GM18507 (cell line): Measurements from ENCODE around the gene MSANTD2.

Source experiments
- DNase-seq: peaks from one replicate; pipeline ENCODE4 v3.0.0; 2011; ENCODE audit warnings: low read depth; ENCODE audit not compliant: insufficient read length; ENCODE audit errors: extremely low spot score
- FAIRE-seq: peaks from 2 replicates; lab custom pipeline; 2011; peaks lifted over from hg19 to GRCh38; lab: Jason Lieb, UNC

Gene MSANTD2

DNA sequence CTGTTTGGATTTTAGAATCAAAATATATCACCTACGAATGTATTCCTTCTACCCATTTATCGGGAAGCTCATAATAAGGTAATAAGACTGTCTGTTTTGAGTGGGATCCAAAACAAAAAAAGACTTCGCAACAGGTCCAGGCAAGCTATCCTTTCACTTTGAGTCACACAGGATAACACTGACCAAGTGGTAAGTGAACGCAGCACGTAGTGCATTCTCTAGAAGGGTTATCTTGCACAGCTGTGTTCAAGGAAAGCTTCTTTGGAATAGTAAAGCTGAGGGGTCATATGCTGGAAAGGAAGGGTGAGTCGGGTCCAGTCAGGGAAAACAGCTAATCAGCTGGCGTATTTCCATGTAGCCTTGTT, 82.8 kb downstream of the MSANTD2 start:
- FAIRE-seq (peak; percentile 58), DNase-seq (no peak)

DNA sequence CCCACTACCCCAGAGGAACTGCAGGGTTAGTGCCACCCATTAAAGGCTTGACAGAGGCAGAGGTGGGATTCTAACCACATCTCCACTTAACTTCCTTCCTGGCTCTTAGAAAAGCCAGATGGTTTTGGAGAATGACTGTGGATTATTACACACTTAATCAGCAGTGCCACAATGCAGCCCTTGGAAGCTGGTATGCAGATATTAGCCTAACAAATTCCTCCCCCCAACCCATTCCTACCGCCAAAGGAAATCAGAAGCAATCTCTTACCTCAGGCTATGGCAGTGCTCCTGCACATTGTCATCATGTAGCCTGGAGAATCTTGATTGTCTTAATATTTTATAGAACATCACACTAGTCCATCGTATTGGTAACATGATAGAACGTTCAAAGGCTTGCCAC, 83.6 kb downstream of the MSANTD2 start:
- no peak for FAIRE-seq
- no peak for DNase-seq
